Hematopoietic multipotent progenitor cell treated with erythropoietin and hydrocortisone succinate and interleukin-3 and kit ligand, for 6 days (in vitro differentiated cells): Measurements from ENCODE around the gene PPP6C.
"Not testable (repeated sequence)": the region's sequence is repeated elsewhere in the genome, so short reads cannot be mapped to it uniquely, and the experiment has no call there.

ENCODE experiments used
- DNase-seq: peaks from one replicate; pipeline ENCODE4 v3.0.0-alpha.2; 2015

PPP6C gene

DNA sequence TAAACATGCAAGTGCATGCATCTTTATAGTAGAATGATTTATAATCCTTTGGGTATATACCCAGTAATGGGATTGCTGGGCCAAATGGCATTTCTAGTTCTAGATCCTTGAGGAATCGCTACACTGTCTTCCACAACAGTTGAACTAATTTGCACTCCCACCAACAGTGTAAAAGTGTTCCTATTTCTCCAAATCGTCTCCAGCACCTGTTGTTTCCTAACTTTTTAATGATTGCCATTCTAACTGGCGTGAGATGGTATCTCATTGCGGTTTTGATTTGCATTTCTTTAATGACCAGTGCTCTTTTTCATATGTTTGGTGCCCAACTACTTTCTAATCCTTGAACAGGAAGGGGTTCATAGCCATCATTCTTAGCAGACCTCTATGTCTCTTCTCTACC, 7.8 kb downstream of the PPP6C start:
- not testable (repeated sequence) for DNase-seq

DNA sequence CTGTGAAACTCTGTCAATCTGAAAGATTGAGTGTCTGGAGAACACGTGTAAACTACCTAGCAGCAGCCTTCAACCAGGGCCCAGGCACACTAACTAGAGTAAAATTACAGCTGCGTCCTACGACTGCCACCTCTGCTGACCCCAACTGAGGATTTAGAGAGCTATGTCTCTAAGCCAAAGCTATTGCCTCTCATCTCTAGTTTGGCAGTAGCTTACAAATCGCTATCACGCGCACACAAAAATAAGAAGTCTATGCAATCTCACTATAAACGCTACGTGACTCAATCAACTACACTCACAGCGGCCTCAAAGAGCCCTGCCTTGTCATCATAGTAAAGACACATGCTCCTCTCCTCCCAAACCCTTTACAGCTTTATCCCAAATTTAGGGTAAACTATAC, 8.7 kb downstream of the PPP6C start:
- no peak for DNase-seq

GRCh38 chr9:125179776-125180175, 9.8 kb downstream of the PPP6C start:
- not testable (repeated sequence) for DNase-seq

- DNase-seq: no peak
Observed at GRCh38 chr9:125177888-125178287, 11.7 kb downstream of the PPP6C start.

- DNase-seq: no peak
Observed at GRCh38 chr9:125176636-125177035, 13.0 kb downstream of the PPP6C start.

- peak; percentile 28 for DNase-seq
Observed at GRCh38 chr9:125172031-125172755, 17.4 kb downstream of the PPP6C start.

DNA sequence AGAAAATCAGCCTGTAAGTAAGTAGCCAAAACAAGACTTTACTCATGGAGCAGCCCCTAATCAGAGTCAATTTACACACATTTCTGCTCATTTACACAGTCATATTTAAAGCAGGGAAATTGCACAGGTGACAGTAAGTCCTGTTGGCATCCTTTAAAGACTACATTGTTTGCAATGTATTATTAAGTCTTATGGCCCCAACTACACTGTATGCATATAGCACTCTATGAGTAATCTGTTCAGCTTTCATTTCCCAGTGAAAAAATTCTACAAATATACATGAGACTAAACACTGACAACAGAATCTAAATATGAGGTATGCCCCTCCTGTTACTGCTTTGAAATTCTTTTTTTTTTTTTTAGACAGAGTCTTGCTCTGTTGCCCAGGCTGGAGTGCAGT, 19.7 kb downstream of the PPP6C start:
- no peak for DNase-seq

DNA sequence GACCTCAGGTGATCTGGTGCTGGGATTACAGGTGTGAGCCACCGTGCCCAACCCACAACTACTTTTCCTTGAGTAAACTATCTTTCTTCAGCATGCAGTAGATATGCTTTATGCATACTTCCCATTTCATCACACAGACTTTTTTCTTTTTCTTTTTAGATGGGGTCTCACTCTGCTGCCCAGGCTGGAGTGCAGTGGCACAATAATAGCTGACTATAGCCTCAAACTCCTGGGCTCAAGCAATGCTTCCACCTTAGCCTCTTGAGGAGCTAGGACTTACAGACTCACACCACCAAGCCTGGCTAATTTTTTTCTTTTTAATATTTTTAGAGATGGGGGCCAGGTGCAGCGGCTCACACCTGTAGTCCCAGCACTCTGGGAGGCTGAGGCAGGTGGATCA, 22.8 kb downstream of the PPP6C start:
- DNase-seq: no peak

GRCh38 chr9:125162891-125163290, 26.7 kb downstream of the PPP6C start:
- not testable (repeated sequence) for DNase-seq

GRCh38 chr9:125161284-125161918, 28.2 kb downstream of the PPP6C start:
- DNase-seq: no peak

- no peak for DNase-seq
Observed at GRCh38 chr9:125160750-125161149, 28.9 kb downstream of the PPP6C start.

- DNase-seq: no peak
Observed at GRCh38 chr9:125156551-125156950, 33.1 kb downstream of the PPP6C start.

GRCh38 chr9:125153712-125154367, 35.8 kb downstream of the PPP6C start:
- no peak for DNase-seq

- no peak for DNase-seq
Observed at GRCh38 chr9:125151730-125152129, 37.9 kb downstream of the PPP6C start.

DNA sequence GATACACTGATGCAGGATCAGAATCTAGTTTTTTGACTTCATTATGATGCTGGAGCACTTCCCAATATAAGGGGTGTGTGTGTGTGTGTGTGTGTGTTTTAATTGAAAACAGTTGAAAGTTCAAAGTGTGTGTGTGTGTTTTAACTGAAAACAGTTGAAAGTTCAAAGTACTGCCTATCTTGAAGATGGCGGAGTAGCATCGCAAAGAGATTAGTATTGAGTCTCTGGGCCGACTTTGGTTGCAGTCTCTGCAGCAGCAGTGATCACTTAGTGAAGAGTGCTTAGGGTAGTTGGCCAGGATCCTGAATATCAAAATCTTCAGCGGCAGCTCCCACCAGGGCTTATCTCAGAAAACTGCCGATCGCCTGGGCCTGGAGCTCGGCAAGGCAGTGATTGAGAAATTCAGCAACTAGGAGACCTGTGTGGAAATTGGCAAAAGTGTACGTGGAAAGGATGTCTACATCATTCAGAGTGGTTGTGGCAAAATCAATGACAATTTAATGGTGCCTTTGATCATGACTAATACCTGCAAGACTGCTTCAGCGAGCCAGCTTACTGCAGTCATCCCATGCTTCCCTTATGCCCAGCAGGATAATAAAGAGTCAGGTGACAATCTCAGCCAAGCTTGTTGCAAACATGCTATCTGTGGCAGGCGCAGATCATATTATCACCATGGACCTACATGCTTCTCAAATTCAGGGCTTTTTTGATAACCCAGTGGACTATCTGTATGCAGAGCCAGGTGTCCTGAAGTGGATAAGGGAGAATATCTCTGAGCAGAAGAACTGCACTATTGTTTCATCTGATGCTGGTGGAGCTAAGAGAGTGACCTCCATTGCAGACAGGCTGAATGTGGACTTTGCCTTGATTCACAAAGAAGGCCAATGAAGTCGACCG, 39.0 kb downstream of the PPP6C start:
- DNase-seq: no peak

GRCh38 chr9:125147401-125147951, 42.1 kb downstream of the PPP6C start:
- peak; percentile 43 for DNase-seq

- no peak for DNase-seq
Observed at GRCh38 chr9:125146247-125146646, 43.4 kb downstream of the PPP6C start.

DNA sequence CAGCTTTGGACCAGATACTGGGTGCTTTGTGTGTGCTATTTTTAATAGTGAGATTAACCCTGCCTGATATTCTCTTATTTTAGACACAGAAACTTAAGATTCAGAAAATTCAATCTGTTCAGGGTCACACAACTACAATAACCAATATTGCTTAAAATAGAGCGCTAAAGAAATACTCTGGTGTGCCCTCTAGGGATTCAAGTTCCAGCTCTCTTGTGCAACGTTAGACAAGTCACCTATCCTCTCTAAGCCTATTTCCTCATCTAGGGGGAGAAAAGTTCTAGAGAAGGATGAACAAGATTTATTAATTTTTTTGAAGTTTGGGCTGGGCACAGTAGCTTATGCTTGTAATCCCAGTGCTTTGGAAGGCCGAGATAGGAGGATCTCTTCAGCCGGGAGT, 44.2 kb downstream of the PPP6C start:
- no peak for DNase-seq

DNA sequence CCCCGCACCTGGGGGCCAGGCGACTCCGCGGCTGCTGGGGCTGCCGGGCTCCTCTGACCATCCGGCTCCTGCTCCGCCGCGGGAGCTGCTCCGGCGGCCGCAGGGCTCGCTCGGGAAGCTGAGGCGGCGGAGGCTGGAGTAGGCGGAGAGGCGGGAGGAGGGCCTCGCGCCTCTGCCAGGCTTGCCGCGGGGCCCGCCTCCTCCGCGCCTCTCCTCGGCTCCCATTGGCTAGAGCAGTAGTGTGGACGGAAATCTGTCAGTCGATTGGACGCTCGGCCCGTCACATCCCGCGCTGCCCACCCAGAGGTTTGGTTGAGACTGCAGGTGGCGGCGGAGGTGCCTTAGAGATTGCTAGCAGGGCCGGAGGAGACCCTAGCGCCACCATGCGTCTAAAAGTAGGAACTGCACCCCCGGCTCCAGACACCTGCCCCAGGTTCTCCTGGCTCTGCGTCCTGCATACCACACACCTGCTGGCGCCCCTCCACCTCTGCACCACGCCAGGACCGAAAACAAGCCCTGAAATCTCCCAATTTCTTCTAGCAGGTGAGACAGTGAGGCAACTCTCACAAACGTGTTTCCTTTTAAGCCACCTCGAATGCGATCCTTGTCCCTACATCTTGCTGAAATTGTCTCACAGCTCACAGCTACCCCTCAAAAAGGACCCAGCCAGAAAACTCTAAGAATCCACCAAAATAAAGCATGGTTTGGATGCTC, 46.1 kb downstream of the PPP6C start, which contains the start of gene SCAI:
SCAI (minus strand) TSS at position 152 of the 714 bp plus-strand sequence; CDS start at position 61, 91 bp downstream.
- DNase-seq: peak; percentile 99

DNA sequence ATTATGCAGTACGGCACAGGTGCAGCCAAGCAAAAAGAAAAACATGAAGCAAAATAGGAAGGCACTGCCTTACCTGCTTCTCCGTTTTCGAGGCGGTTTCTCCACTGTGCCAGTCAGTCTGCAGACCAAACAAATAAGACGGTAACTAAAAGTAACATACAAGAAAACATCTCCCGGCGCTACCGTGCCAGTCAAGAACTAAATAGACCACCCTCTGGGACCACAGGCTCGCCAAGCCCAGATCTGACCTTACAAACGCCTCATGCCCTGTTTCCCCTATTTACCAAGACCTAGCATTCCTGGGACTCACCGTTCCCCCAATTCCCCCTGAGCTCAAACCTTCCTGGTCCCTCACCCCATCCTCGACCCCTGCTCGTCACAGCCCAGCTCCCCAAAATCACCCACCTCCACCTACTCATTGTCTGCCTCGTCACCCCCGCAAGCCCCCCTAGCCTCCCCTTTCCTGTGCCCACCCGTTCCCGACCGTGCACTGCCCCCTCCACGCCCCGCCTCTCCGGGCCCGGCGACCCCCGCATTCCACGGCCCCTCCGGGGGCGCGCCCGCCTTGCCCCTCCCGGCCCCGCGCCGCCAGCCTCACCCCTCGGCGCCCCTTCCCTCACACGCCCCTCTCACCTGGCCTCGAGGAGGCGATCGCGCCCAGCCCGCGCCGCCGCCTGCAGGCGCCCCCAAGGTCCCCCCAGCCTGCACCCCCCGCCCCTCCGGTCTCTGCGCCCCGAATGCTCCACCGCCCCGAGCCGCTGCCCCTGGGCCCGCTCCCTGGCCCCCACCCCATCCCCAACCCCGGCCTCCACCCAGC, 46.8 kb downstream of the PPP6C start:
- peak; percentile 46 for DNase-seq

DNA sequence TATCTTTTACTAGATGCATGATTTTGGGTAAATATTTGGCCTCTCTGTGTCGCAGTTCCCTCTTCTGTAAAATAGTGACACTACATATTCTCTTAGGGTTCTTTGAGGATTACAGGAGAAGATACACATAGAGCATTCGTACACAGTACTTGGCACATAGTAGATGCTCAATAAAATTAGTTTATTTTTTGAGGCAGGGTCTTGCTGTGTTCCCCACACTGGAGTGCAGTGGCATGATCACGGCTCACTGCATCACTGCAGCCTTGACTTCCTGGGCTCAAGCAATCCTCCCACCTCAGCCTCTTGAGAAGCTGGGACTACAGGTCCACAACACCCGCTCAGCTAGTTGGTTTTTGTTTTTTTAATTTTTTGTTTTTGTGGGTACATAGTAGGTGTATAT, 47.9 kb downstream of the PPP6C start:
- no peak for DNase-seq
